Mesenchymal stem cell (in vitro differentiated cells and primary cell): ENCODE data around the gene SPPL2B.

Experiments used
- DNase-seq: peaks from one replicate; pipeline ENCODE4 v3.0.0-alpha.2; 2013
- H2AFZ ChIP-seq: one replicate; pipeline ENCODE4 v1.6.1; 2013; ENCODE audit warnings: low read depth, mild to moderate bottlenecking, control low read depth, inconsistent platforms, low read length, moderate library complexity
- H2AK5ac ChIP-seq: 2 replicates; pipeline ENCODE4 v1.6.1; 2013; ENCODE audit warnings: low read length, moderate library complexity, mild to moderate bottlenecking, inconsistent platforms; ENCODE audit not compliant: severe bottlenecking
- H2BK120ac ChIP-seq: one replicate; pipeline ENCODE4 v1.6.1; 2013; ENCODE audit warnings: low read depth, mild to moderate bottlenecking, inconsistent platforms, low read length, moderate library complexity
- H2BK12ac ChIP-seq, 2 experiments: one replicate each; pipeline ENCODE4 v1.6.1; 2013; ENCODE audit warnings: inconsistent platforms in 2 of 2, low read length in 2 of 2, mild to moderate bottlenecking in 2 of 2, moderate library complexity in 2 of 2, control low read depth in 1 of 2
- H2BK15ac ChIP-seq: one replicate; pipeline ENCODE4 v1.6.1; 2013; ENCODE audit warnings: mild to moderate bottlenecking, low read depth, inconsistent platforms; ENCODE audit not compliant: poor library complexity, severe bottlenecking
- H2BK5ac ChIP-seq: 2 replicates; pipeline ENCODE4 v1.6.1; 2013; ENCODE audit warnings: low read depth, mild to moderate bottlenecking, low read length, control low read depth, inconsistent platforms; ENCODE audit not compliant: poor library complexity, severe bottlenecking
- H3K14ac ChIP-seq, 2 experiments: one replicate each; pipeline ENCODE4 v1.6.1; 2013; ENCODE audit warnings: inconsistent platforms in 2 of 2, low read length in 2 of 2, control low read depth in 1 of 2, mild to moderate bottlenecking in 1 of 2, moderate library complexity in 1 of 2
- H3K18ac ChIP-seq, 2 experiments: one replicate each; pipeline ENCODE4 v1.6.1; 2013; ENCODE audit warnings: inconsistent platforms in 2 of 2, low read length in 2 of 2, control low read depth in 1 of 2, low read depth in 1 of 2, mild to moderate bottlenecking in 1 of 2
- H3K23ac ChIP-seq, 2 experiments: one replicate each; pipeline ENCODE4 v1.6.1; 2013; ENCODE audit warnings: inconsistent platforms in 2 of 2, low read length in 2 of 2, mild to moderate bottlenecking in 2 of 2, moderate library complexity in 2 of 2, control low read depth in 1 of 2
- H3K27ac ChIP-seq: 2 replicates; pipeline ENCODE4 v1.5.1; 2013; ENCODE audit warnings: mild to moderate bottlenecking, moderate library complexity, low read length, control low read depth, inconsistent platforms; ENCODE audit not compliant: poor library complexity, severe bottlenecking
- H3K27me3 ChIP-seq, 2 experiments: 2 replicates each; pipeline versions ENCODE4 v1.6.1 to v1.7.0; 2013; ENCODE audit warnings: low read length in 2 of 2, mild to moderate bottlenecking in 2 of 2, moderate library complexity in 2 of 2, control low read depth in 1 of 2, inconsistent platforms in 1 of 2; ENCODE audit not compliant: control insufficient read depth in 1 of 2, insufficient read depth in 1 of 2
- H3K36me3 ChIP-seq, 2 experiments: 2 replicates each; pipeline versions ENCODE4 v1.6.1 to v1.7.0; 2013; ENCODE audit warnings: low read length in 2 of 2, control low read depth in 1 of 2, inconsistent platforms in 1 of 2, low read depth in 1 of 2, mild to moderate bottlenecking in 1 of 2; ENCODE audit not compliant: insufficient read depth in 2 of 2, control insufficient read depth in 1 of 2
- H3K4ac ChIP-seq, 2 experiments: one replicate each; pipeline ENCODE4 v1.6.1; 2013; ENCODE audit warnings: inconsistent platforms in 2 of 2, low read length in 2 of 2, mild to moderate bottlenecking in 2 of 2, moderate library complexity in 2 of 2, control low read depth in 1 of 2, low read depth in 1 of 2
- H3K4me1 ChIP-seq: 2 replicates; pipeline ENCODE4 v1.6.1; 2013; ENCODE audit warnings: low read depth, low read length, control low read depth; ENCODE audit not compliant: control insufficient read depth, insufficient read depth
- H3K4me2 ChIP-seq: 2 replicates; pipeline ENCODE4 v1.6.1; 2013; ENCODE audit warnings: low read length, mild to moderate bottlenecking, inconsistent platforms; ENCODE audit not compliant: poor library complexity, severe bottlenecking
- H3K4me3 ChIP-seq, 2 experiments: 2 replicates each; pipeline versions ENCODE4 v1.5.1 to v1.7.0; 2013; ENCODE audit warnings: low read length in 2 of 2, mild to moderate bottlenecking in 2 of 2, control low read depth in 1 of 2, low read depth in 1 of 2; ENCODE audit not compliant: insufficient read depth in 1 of 2
- H3K79me1 ChIP-seq: replicated peaks from 2 replicates; pipeline ENCODE4 v1.6.1; 2013; ENCODE audit warnings: mild to moderate bottlenecking, control low read depth, low read length, inconsistent platforms; ENCODE audit not compliant: poor library complexity, severe bottlenecking
- H3K9ac ChIP-seq: 2 replicates; pipeline ENCODE4 v1.7.0; 2013; ENCODE audit warnings: mild to moderate bottlenecking, low read length, moderate library complexity
- H3K9me3 ChIP-seq: 2 replicates; pipeline ENCODE4 v1.7.0; 2013; ENCODE audit warnings: mild to moderate bottlenecking, low read length; ENCODE audit not compliant: control insufficient read depth
- H4K8ac ChIP-seq: one replicate; pipeline ENCODE4 v1.6.1; 2013; ENCODE audit warnings: inconsistent platforms, mild to moderate bottlenecking, low read length, moderate library complexity
- H4K91ac ChIP-seq: one replicate; pipeline ENCODE4 v1.6.1; 2013; ENCODE audit warnings: mild to moderate bottlenecking, low read length, inconsistent platforms
- WGBS: methylation state at CpG from one replicate; pipeline ENCODE4 v1.1.7; 2013; ENCODE audit warnings: mixed read lengths; 5-methylcytosine and 5-hydroxymethylcytosine counted together

The SPPL2B gene

DNA sequence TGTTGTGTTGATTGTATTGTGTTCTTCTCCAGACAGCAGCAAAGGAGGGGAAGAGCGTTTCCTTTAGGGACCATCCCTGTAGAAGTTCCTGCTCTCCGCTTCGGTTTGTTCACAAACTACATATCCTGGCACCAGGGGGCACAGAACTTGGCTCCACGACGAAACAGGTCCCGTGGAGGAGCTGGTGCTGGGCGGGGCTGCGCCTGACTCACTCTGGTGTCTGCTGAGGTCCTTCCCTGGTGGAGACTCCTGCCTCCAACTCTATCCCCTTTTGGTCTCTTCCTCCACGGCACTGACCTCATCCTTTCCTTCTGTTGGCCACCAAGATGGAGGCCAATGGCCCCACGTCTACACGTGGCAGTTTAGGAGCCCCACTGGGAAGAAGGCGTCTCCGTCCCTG lies 46.3 kb downstream of the SPPL2B start:
- H2BK12ac ChIP-seq = no peak overlapping the region
- H3K27me3 ChIP-seq = peaks cover 8 to 17% of the 10 kb centered on the region in 2 experiments
- H2BK15ac ChIP-seq = no peak overlapping the region
- H3K9me3 ChIP-seq = no peaks in the 10 kb centered on the region
- no peak overlapping the region for H3K27ac ChIP-seq
- H3K23ac ChIP-seq = no peak overlapping the region
- peaks cover 4% of the 10 kb centered on the region for H3K4me1 ChIP-seq
- H4K91ac ChIP-seq = no peak overlapping the region
- H3K79me1 ChIP-seq = no peaks in the 10 kb centered on the region
- no peak overlapping the region for H4K8ac ChIP-seq
- no peaks in the 10 kb centered on the region for H3K36me3 ChIP-seq
- WGBS = 91% methylated on average over 13 of the region's 13 CpGs
- H2AFZ ChIP-seq = no peak overlapping the region
- no peak for DNase-seq
- no peak overlapping the region for H3K14ac ChIP-seq
- no peak overlapping the region for H2AK5ac ChIP-seq
- no peak overlapping the region for H2BK5ac ChIP-seq
- no peak overlapping the region for H3K4me2 ChIP-seq
- H3K18ac ChIP-seq = no peak overlapping the region
- no peak overlapping the region for H3K4me3 ChIP-seq
- no peak overlapping the region for H3K4ac ChIP-seq
- H3K9ac ChIP-seq = no peak overlapping the region
- no peak overlapping the region for H2BK120ac ChIP-seq

DNA sequence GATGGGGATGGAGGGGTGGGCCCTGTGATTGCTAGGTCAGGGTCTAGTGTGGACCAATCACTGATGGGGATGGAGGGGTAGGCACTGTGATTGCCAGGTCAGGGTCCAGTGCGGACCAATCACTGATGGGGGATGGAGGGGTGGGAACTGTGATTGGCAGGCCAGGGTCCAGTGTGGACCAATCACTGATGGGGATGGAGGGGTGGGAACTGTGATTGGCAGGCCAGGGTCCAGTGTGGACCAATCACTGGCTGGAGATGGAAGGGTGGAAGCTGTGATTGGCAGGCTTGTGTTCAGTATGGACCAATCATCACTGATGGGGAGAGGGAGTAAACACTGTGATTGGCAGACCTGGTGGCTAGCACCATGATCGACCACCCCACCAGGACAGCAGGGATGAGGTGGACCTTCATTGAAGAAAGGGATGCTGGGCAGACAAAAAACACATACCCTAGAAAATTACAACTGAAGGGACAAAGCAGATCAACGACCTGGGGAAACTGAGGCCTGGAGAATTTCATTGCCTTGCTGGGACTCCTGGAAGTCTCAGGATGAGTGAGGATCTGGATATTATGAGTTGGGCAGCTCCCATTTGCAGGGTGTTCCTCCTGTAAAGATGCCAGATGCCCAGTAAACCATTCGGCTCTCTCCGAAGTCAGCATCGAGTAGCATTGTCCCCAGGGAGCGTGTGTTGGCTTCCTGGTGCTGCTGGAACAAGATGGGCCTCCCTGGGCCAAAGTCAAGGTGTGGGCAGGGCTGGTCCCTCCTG lies 47.1 kb downstream of the SPPL2B start:
- Histone ChIP-seq H3K27me3 (peaks cover 8 to 17% of the 10 kb centered on the region in 2 experiments), H2BK5ac (no peak overlapping the region), H2AFZ (no peak overlapping the region), H3K4me1 (peaks cover 4% of the 10 kb centered on the region), H3K4ac (no peak overlapping the region), H2BK12ac (no peak overlapping the region), H3K36me3 (no peaks in the 10 kb centered on the region), H3K18ac (no peak overlapping the region), H3K23ac (no peak overlapping the region), H2BK15ac (no peak overlapping the region), H2AK5ac (no peak overlapping the region), H3K14ac (no peak overlapping the region), H3K9me3 (peaks cover 2% of the 10 kb centered on the region), H3K4me3 (no peak overlapping the region), H4K8ac (no peak overlapping the region), H3K27ac (no peak overlapping the region), H3K79me1 (no peaks in the 10 kb centered on the region), H3K9ac (no peak overlapping the region), H4K91ac (no peak overlapping the region), H2BK120ac (no peak overlapping the region), H3K4me2 (no peak overlapping the region)
- DNase-seq = no peak
- WGBS = 92% methylated on average over 6 of the region's 7 CpGs

DNA sequence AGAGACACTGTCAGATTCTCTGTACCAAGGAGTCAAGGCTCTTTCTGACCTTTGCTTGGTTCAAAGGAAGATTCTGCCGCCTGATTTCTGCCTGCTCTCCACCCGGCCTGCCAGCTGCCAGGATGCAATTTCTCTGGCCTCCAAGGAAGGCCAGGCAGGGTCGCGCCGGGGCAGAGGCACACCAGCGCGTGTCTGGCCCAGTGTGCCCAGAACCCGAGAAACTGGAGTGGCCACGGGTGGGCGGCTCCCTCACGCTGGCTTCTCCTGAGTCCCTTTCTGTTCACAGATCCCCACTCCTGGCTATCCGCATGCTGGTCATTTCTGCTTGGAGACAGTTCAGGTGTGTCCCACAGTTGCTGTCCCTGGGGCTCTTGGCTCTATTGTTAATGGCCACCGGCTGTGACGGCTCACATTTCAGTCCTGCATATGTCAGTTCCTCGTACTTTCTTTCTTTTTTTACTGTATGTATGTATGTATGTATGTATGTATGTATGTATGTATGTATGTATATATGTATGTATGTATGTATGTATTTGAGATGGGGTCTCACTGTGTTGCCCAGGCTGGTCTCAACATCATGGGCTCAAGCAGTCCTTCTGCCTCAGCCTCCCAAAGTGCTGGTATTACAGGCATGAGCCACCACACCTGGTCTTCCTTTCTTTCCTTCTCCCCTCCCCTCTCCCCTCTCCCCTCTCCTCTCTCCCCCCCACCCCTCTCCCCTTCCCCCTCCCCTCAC lies 48.5 kb downstream of the SPPL2B start:
- Histone ChIP-seq H4K8ac (no peak overlapping the region), H3K9ac (no peak overlapping the region), H2BK15ac (peak overlapping the region; percentile 46), H4K91ac (no peak overlapping the region), H3K4me1 (peaks cover 4% of the 10 kb centered on the region), H3K14ac (no peak overlapping the region), H3K36me3 (no peaks in the 10 kb centered on the region), H2BK12ac (no peak overlapping the region), H2AK5ac (no peak overlapping the region), H3K27me3 (peaks cover 9 to 17% of the 10 kb centered on the region in 2 experiments), H3K4me2 (no peak overlapping the region), H2BK120ac (no peak overlapping the region), H3K27ac (no peak overlapping the region), H3K9me3 (peaks cover 4% of the 10 kb centered on the region), H3K4ac (no peak overlapping the region), H3K23ac (no peak overlapping the region), H3K4me3 (no peak overlapping the region), H2BK5ac (no peak overlapping the region), H3K18ac (no peak overlapping the region), H3K79me1 (no peaks in the 10 kb centered on the region), H2AFZ (no peak overlapping the region)
- no peak for DNase-seq
- 88% methylated on average over 14 of the region's 15 CpGs for WGBS

DNA sequence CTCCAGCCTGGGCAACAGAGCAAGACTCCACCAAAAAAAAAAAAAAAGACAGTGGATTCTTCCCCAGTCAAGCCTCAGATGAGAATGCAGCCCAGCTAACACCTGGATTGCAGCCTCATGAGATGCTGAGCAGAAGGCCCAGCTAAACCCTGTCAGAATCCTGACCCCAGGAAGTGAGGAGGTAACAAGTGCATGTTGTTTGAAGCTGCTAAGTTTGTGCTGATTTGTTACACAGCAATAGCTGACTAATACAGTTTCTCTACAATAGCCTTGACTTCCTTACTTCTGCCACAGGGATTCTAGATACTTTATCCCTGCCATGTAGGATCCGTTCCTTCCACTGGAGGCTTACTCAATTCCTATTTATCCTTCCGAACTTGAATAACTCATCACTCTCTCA lies 52.1 kb downstream of the SPPL2B start:
- H3K9ac ChIP-seq = no peak overlapping the region
- H2AFZ ChIP-seq = peak overlapping the region; percentile 39
- no peak overlapping the region for H3K4me2 ChIP-seq
- peaks cover 9 to 10% of the 10 kb centered on the region in 2 experiments for H3K27me3 ChIP-seq
- H3K79me1 ChIP-seq = no peaks in the 10 kb centered on the region
- H3K36me3 ChIP-seq = no peaks in the 10 kb centered on the region
- H2AK5ac ChIP-seq = no peak overlapping the region
- no peak for DNase-seq
- H3K18ac ChIP-seq = no peak overlapping the region
- 90% methylated on average over 2 of the region's 2 CpGs for WGBS
- no peak overlapping the region for H4K91ac ChIP-seq
- no peak overlapping the region for H4K8ac ChIP-seq
- H3K4me1 ChIP-seq = peaks cover 10% of the 10 kb centered on the region
- H2BK120ac ChIP-seq = no peak overlapping the region
- H3K4me3 ChIP-seq = no peak overlapping the region
- H2BK12ac ChIP-seq = no peak overlapping the region
- no peak overlapping the region for H3K27ac ChIP-seq
- no peak overlapping the region for H3K4ac ChIP-seq
- no peak overlapping the region for H3K23ac ChIP-seq
- H2BK15ac ChIP-seq = no peak overlapping the region
- no peak overlapping the region for H3K14ac ChIP-seq
- H3K9me3 ChIP-seq = peaks cover 4% of the 10 kb centered on the region
- H2BK5ac ChIP-seq = no peak overlapping the region
